Measurements from ENCODE around the gene TTBK2. TPM values are rescaled to one million over a fixed set of nuclear protein-coding genes. Genes with fewer than 3 reads are reported as not detected.
A peak's percentile ranks its signal among the peaks of the same experiment; 100 is the strongest.

The TTBK2 gene
- total RNA-seq, 1 experiment from 2014 or later, result 13.8 TPM

DNA sequence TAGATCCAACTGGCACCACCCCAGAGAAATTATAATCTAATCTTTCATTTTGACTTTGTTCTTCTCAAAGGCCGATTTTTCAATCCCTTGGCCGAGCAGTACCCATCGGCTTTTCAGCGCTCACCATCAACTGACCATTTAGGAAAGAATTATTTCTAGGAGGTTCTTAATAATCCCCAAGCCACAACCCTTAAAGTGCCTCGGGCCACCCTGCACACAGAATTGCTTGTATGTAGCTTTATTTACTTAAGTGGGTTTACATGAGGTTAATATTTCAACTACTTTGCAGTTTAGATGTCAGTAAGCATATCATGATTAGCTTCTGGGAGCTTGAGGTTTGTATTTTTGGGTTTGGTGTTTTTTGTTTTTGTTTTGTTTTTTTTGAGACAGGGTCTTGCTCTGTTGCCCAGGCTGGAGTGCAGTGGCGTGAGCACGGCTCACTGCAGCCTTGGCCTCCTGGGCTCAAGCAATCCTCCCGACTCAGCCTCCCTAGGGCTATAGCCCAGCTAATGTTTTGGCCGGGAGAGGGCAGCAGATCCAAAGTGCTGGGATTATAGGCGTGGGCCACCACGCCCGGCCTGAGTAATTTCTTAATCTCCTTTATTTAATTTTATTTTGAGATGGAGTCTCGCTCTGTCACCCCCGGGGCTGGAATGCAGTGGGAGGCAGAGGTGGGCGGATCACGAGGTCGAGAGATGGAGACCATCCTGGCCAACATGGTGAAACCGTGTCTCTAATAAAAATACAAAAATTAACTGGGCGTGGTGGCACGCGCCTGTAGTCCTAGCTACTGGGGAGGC, 182.8 kb downstream of the TTBK2 start:
- Histone ChIP-seq H3K4me3 (ENCODE audit: low read length) (peak overlapping the region; percentile 98), H3K27me3 (ENCODE audit: low read length) (no peaks in the 10 kb centered on the region), H3K9ac (ENCODE audit: low read length) (peak overlapping the region; percentile 97), H3K4me1 (ENCODE audit: low read length) (peaks cover 18% of the 10 kb centered on the region), H4K20me1 (ENCODE audit: insufficient read depth, low read depth, low read length) (no peaks in the 10 kb centered on the region; the same call in 1 of the 2 replicates), H3K9me3 (ENCODE audit: low read length) (no peaks in the 10 kb centered on the region), H2AFZ (ENCODE audit: low read length) (no peak overlapping the region; the same call in 1 of the 2 replicates), H3K36me3 (ENCODE audit: insufficient read depth, low read length) (peaks cover 5% of the 10 kb centered on the region; the same call in 1 of the 2 replicates), H3K9me2 (replicated peaks; ENCODE audit: insufficient read depth, low read length) (no peaks in the 10 kb centered on the region), H3K27ac (ENCODE audit: low read length) (peak overlapping the region; percentile 59), H3K4me2 (ENCODE audit: low read depth, low read length, poor library complexity, severe bottlenecking) (peak overlapping the region; percentile 68), H3K79me2 (ENCODE audit: low read length) (peaks cover 32% of the 10 kb centered on the region)
- peak; percentile 66 for DNase-seq

- H3K9ac ChIP-seq (ENCODE audit: low read length), result peak within 1 kb of the TSS; percentile 97
- H3K27me3 ChIP-seq (ENCODE audit: low read length), result no peaks in the 10 kb centered on the region
- peak within 1 kb of the TSS; percentile 68 for H3K4me2 ChIP-seq (ENCODE audit: low read depth, low read length, poor library complexity, severe bottlenecking)
- peak within 1 kb of the TSS; percentile 98 for H2AFZ ChIP-seq (ENCODE audit: low read length)
- no peaks in the 10 kb centered on the region for H3K9me2 ChIP-seq (replicated peaks; ENCODE audit: insufficient read depth, low read length)
- peak within 1 kb of the TSS; percentile 98 for H3K4me3 ChIP-seq (ENCODE audit: low read length)
- H3K79me2 ChIP-seq (ENCODE audit: low read length), result peaks cover 32% of the 10 kb centered on the region
- peaks cover 7% of the 10 kb centered on the region; the same call in 1 of the 2 replicates for H3K36me3 ChIP-seq (ENCODE audit: insufficient read depth, low read length)
- H4K20me1 ChIP-seq (ENCODE audit: insufficient read depth, low read depth, low read length), result no peaks in the 10 kb centered on the region; the same call in 1 of the 2 replicates
- peak within 1 kb of the TSS; percentile 59 for H3K27ac ChIP-seq (ENCODE audit: low read length)
- no peaks in the 10 kb centered on the region for H3K9me3 ChIP-seq (ENCODE audit: low read length)
- H3K4me1 ChIP-seq (ENCODE audit: low read length), result peaks cover 18% of the 10 kb centered on the region
- peak; percentile 96 for DNase-seq
These were observed 183.6 kb downstream of the TTBK2 start, which contains the start of gene CDAN1 for GRCh38 chr15:42736793-42737528. TSS of gene CDAN1 (minus strand) at chr15:42737128. CDS start at chr15:42737102, 26 bp downstream.

DNA sequence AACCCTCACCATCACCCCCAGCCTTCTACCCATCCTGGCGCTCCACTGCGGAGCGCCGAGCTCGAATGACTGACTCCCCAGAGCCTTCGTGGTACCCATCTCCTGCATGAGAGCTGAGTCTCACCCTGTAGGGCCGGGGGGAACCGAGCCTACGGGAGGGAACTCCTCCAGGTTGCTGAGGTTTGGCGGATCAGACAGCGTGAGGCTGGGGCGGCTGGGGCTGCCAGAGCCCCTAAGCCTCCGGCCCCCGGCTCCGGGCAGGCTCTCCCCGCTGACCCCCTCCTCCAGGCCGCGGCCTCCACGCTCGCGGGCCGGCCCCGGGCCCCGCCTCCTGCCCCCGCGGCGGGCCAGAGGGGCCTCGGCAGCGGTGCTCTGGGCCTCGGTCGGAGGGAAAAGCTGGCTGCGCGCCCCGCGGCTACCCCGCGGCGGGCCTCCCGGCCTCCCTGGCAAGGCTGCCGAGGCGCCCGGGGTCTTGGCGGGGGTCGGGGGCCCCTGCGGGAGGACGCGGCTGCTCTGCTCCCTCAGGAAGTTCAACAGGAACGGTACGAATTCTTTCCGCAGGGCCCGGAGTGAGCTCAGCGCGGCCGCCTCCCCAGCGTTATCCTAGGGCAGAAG, 184.3 kb downstream of the TTBK2 start:
- Histone ChIP-seq H3K27me3 (ENCODE audit: low read length) (no peaks in the 10 kb centered on the region), H2AFZ (ENCODE audit: low read length) (peak overlapping the region; percentile 98), H4K20me1 (ENCODE audit: insufficient read depth, low read depth, low read length) (no peaks in the 10 kb centered on the region; the same call in 1 of the 2 replicates), H3K4me2 (ENCODE audit: low read depth, low read length, poor library complexity, severe bottlenecking) (peak overlapping the region; percentile 68), H3K27ac (ENCODE audit: low read length) (peak overlapping the region; percentile 45), H3K9me2 (replicated peaks; ENCODE audit: insufficient read depth, low read length) (no peaks in the 10 kb centered on the region), H3K36me3 (ENCODE audit: insufficient read depth, low read length) (peaks cover 9% of the 10 kb centered on the region; the same call in 1 of the 2 replicates), H3K9me3 (ENCODE audit: low read length) (no peaks in the 10 kb centered on the region), H3K9ac (ENCODE audit: low read length) (peak overlapping the region; percentile 97), H3K4me1 (ENCODE audit: low read length) (peaks cover 18% of the 10 kb centered on the region), H3K4me3 (ENCODE audit: low read length) (peak overlapping the region; percentile 98), H3K79me2 (ENCODE audit: low read length) (peaks cover 32% of the 10 kb centered on the region)
- peak; percentile 63 for DNase-seq

GRCh38 chr15:42735382-42736165, 185.0 kb downstream of the TTBK2 start:
- Histone ChIP-seq H3K27ac (ENCODE audit: low read length) (no peak overlapping the region), H3K27me3 (ENCODE audit: low read length) (no peaks in the 10 kb centered on the region), H3K9me2 (replicated peaks; ENCODE audit: insufficient read depth, low read length) (no peaks in the 10 kb centered on the region), H3K4me1 (ENCODE audit: low read length) (peaks cover 18% of the 10 kb centered on the region), H3K4me2 (ENCODE audit: low read depth, low read length, poor library complexity, severe bottlenecking) (peak overlapping the region; percentile 68), H3K9ac (ENCODE audit: low read length) (peak overlapping the region; percentile 97), H3K79me2 (ENCODE audit: low read length) (peaks cover 32% of the 10 kb centered on the region), H2AFZ (ENCODE audit: low read length) (no peak overlapping the region), H3K36me3 (ENCODE audit: insufficient read depth, low read length) (peaks cover 14% of the 10 kb centered on the region), H4K20me1 (ENCODE audit: insufficient read depth, low read depth, low read length) (no peaks in the 10 kb centered on the region; the same call in 1 of the 2 replicates), H3K9me3 (ENCODE audit: low read length) (no peaks in the 10 kb centered on the region), H3K4me3 (ENCODE audit: low read length) (peak overlapping the region; percentile 98)
- no peak for DNase-seq

GRCh38 chr15:42734076-42734672, 186.4 kb downstream of the TTBK2 start:
- no peak for DNase-seq
- Histone ChIP-seq H3K27ac (ENCODE audit: low read length) (no peak overlapping the region), H3K4me2 (ENCODE audit: low read depth, low read length, poor library complexity, severe bottlenecking) (no peak overlapping the region), H3K36me3 (ENCODE audit: insufficient read depth, low read length) (peaks cover 19% of the 10 kb centered on the region), H3K9me2 (replicated peaks; ENCODE audit: insufficient read depth, low read length) (no peaks in the 10 kb centered on the region), H3K4me1 (ENCODE audit: low read length) (peaks cover 18% of the 10 kb centered on the region), H3K9ac (ENCODE audit: low read length) (no peak overlapping the region), H3K9me3 (ENCODE audit: low read length) (no peaks in the 10 kb centered on the region), H4K20me1 (ENCODE audit: insufficient read depth, low read depth, low read length) (no peaks in the 10 kb centered on the region; the same call in 1 of the 2 replicates), H2AFZ (ENCODE audit: low read length) (no peak overlapping the region), H3K4me3 (ENCODE audit: low read length) (no peak overlapping the region), H3K27me3 (ENCODE audit: low read length) (no peaks in the 10 kb centered on the region), H3K79me2 (ENCODE audit: low read length) (peaks cover 32% of the 10 kb centered on the region)

DNA sequence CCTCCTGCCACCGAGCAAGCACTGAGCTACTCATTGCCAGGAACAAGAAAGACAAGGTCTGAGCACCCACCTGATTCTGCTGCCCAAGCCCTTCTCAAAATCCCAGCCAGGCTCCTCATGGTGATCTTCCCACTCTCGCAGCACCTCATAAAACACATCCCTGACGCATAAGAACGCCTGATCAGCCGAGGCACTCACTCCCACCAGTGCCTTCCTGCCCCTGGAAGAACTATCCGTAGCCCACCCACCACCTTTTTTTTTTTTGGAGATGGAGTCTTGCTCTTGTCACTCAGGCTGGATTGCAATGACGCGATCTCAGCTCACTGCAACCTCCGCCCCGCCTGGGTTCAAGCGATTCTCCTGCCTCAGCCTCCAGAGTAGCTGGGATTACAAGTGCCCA, 187.6 kb downstream of the TTBK2 start:
- Histone ChIP-seq H3K9ac (ENCODE audit: low read length) (no peak overlapping the region), H3K4me2 (ENCODE audit: low read depth, low read length, poor library complexity, severe bottlenecking) (no peak overlapping the region), H3K4me1 (ENCODE audit: low read length) (peaks cover 18% of the 10 kb centered on the region), H3K27ac (ENCODE audit: low read length) (no peak overlapping the region), H3K79me2 (ENCODE audit: low read length) (peaks cover 32% of the 10 kb centered on the region), H3K9me2 (replicated peaks; ENCODE audit: insufficient read depth, low read length) (no peaks in the 10 kb centered on the region), H4K20me1 (ENCODE audit: insufficient read depth, low read depth, low read length) (no peaks in the 10 kb centered on the region; the same call in 1 of the 2 replicates), H3K9me3 (ENCODE audit: low read length) (no peaks in the 10 kb centered on the region), H3K36me3 (ENCODE audit: insufficient read depth, low read length) (peaks cover 19% of the 10 kb centered on the region), H3K4me3 (ENCODE audit: low read length) (no peak overlapping the region), H2AFZ (ENCODE audit: low read length) (no peak overlapping the region), H3K27me3 (ENCODE audit: low read length) (no peaks in the 10 kb centered on the region)
- DNase-seq, result no peak

GRCh38 chr15:42732095-42732827, 188.3 kb downstream of the TTBK2 start:
- Histone ChIP-seq H3K36me3 (ENCODE audit: insufficient read depth, low read length) (peaks cover 20% of the 10 kb centered on the region), H3K79me2 (ENCODE audit: low read length) (peaks cover 28% of the 10 kb centered on the region), H3K4me1 (ENCODE audit: low read length) (peaks cover 13% of the 10 kb centered on the region), H3K9me3 (ENCODE audit: low read length) (no peaks in the 10 kb centered on the region), H3K4me2 (ENCODE audit: low read depth, low read length, poor library complexity, severe bottlenecking) (no peak overlapping the region), H3K27me3 (ENCODE audit: low read length) (no peaks in the 10 kb centered on the region), H4K20me1 (ENCODE audit: insufficient read depth, low read depth, low read length) (no peaks in the 10 kb centered on the region; the same call in 1 of the 2 replicates), H3K27ac (ENCODE audit: low read length) (no peak overlapping the region), H3K4me3 (ENCODE audit: low read length) (no peak overlapping the region), H3K9ac (ENCODE audit: low read length) (no peak overlapping the region), H3K9me2 (replicated peaks; ENCODE audit: insufficient read depth, low read length) (no peaks in the 10 kb centered on the region), H2AFZ (ENCODE audit: low read length) (no peak overlapping the region)
- no peak for DNase-seq

Data from Karpas-422 (cell line).